ENCODE measurements around the gene NLRP1.

- TF ChIP-seq POLR2A (IDR thresholded peaks at IDR 0.05): no peak
- TF ChIP-seq, protein P1, sequence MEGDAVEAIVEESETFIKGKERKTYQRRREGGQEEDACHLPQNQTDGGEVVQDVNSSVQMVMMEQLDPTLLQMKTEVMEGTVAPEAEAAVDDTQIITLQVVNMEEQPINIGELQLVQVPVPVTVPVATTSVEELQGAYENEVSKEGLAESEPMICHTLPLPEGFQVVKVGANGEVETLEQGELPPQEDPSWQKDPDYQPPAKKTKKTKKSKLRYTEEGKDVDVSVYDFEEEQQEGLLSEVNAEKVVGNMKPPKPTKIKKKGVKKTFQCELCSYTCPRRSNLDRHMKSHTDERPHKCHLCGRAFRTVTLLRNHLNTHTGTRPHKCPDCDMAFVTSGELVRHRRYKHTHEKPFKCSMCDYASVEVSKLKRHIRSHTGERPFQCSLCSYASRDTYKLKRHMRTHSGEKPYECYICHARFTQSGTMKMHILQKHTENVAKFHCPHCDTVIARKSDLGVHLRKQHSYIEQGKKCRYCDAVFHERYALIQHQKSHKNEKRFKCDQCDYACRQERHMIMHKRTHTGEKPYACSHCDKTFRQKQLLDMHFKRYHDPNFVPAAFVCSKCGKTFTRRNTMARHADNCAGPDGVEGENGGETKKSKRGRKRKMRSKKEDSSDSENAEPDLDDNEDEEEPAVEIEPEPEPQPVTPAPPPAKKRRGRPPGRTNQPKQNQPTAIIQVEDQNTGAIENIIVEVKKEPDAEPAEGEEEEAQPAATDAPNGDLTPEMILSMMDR (IDR thresholded peaks at IDR 0.05): no peak
- no peak for TF ChIP-seq POLR2AphosphoS5 (IDR thresholded peaks at IDR 0.05)
- TF ChIP-seq EP300 (IDR thresholded peaks at IDR 0.05; ENCODE audit: low read depth): no peak
These were observed 7.7 kb upstream of the NLRP1 start for GRCh38 chr17:5591966-5592365.
